Measurements from ENCODE around the gene MIPEP. TPM values are rescaled to one million over a fixed set of nuclear protein-coding genes. Genes with fewer than 3 reads are reported as not detected.

MIPEP gene
- total and polyA plus RNA-seq, 10 of the 15 experiments (the other 5 are each of a cell fraction or from before 2014, with no cell fraction given) = 15.6 to 56.2 (median 29.8) TPM

DNA sequence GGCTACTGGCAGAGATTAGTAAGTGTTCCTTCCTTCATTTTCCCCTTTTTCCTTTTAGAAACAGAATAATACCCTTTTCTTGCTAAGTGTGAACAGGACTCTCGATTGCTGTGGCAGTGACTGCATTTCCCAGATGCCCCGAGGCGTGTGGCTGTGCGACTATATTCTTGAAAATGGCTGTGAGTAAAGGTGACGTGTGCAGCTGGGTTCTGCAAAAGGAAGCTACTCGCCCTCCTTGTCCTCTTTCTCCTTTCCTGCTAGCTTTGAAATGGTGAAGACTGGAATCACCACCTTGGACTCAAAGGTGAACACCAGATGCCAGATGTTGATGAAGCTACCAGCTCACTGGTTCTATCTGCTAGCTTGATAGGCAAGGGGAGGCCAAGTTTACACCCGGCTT lies 121.4 kb downstream of the MIPEP start (continued):
- TF ChIP-seq, protein P1, sequence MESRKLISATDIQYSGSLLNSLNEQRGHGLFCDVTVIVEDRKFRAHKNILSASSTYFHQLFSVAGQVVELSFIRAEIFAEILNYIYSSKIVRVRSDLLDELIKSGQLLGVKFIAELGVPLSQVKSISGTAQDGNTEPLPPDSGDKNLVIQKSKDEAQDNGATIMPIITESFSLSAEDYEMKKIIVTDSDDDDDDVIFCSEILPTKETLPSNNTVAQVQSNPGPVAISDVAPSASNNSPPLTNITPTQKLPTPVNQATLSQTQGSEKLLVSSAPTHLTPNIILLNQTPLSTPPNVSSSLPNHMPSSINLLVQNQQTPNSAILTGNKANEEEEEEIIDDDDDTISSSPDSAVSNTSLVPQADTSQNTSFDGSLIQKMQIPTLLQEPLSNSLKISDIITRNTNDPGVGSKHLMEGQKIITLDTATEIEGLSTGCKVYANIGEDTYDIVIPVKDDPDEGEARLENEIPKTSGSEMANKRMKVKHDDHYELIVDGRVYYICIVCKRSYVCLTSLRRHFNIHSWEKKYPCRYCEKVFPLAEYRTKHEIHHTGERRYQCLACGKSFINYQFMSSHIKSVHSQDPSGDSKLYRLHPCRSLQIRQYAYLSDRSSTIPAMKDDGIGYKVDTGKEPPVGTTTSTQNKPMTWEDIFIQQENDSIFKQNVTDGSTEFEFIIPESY (IDR thresholded peaks at IDR 0.05) = no peak
- TF ChIP-seq HCFC1 (IDR thresholded peaks at IDR 0.05; ENCODE audit: low read length) = no peak

DNA sequence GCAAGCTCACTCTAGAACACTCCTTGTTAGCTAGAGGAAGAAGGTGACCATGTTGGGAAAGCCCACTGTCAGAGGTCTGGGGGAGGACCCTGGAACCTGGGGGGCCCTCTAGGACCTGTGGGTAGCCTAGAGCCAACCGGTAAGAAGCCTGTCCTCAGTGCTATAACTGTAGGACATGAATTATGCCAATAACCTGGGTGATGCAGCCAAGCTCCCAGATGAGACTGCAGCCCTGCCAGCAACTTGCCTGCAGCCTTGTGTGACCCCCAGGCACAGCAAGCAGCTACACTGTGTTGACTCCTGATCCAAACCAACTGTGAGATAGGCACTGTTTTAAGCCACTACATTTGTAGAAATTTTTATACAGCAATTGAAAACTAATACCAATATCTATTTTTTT lies 122.3 kb downstream of the MIPEP start:
- H3K4me3 ChIP-seq = no peak overlapping the region
- ATAC-seq = no peak
- intact Hi-C loops (cut with micrococcal nuclease; ENCODE audit: unreplicated experiment) = no loop called here
- no peak overlapping the region for H3K9ac ChIP-seq (ENCODE audit: control insufficient read depth, insufficient read depth, low read length)
- H3K27me3 ChIP-seq (replicated peaks in 1 of 2; ENCODE audit: control insufficient read depth in 2 of 2, insufficient read depth in 2 of 2, low read length in 1 of 2) = no peaks in the 10 kb centered on the region
- SMC1A ChIA-PET (ENCODE audit: uncharacterized antibody, unreplicated experiment) = interaction anchor here (0.6 to 2.4 kb wide), 11 partner anchors 11 to 310 kb away, joined by 3 to 11 read pairs (median 4); no protein-coding TSS in a partner anchor
- WGBS (ENCODE audit: insufficient coverage, insufficient replicate concordance, low lambda C conversion rate, missing lambda C conversion rate) = 94% methylated on average over 1 of the region's 1 CpG
- H3K36me3 ChIP-seq (ENCODE audit: control insufficient read depth in 2 of 2, insufficient read depth in 2 of 2, low read length in 1 of 2) = no peaks in the 10 kb centered on the region
- no peak overlapping the region for H3K4me2 ChIP-seq (ENCODE audit: control insufficient read depth, insufficient read depth)
- BruUV-seq (replicated peaks) = no TSS peak
- no peak for DNase-seq (ENCODE audit: low read depth, low spot score)
- RAD21 ChIA-PET (ENCODE audit: unreplicated experiment) = interaction anchor here (0.6 to 2.0 kb wide), 4 partner anchors 11 to 86 kb away, joined by 3 to 5 read pairs (median 4); no protein-coding TSS in a partner anchor
- H3K27ac ChIP-seq (ENCODE audit: control insufficient read depth, insufficient read depth) = no peak overlapping the region; the same call in 1 of the 2 replicates
- no peaks in the 10 kb centered on the region for H3K9me3 ChIP-seq (replicated peaks; ENCODE audit: control insufficient read depth, insufficient read depth, low read length)
- H2AFZ ChIP-seq (ENCODE audit: control insufficient read depth, low read depth, low read length) = no peak overlapping the region
- no peak for FAIRE-seq
- H4K20me1 ChIP-seq (ENCODE audit: control insufficient read depth, insufficient read depth) = no peaks in the 10 kb centered on the region
- in situ Hi-C loops (cut with MboI) = no loop called here
- POLR2A ChIA-PET = no interaction called here
- CTCF ChIA-PET = interaction anchor here (0.9 to 1.5 kb wide), 6 partner anchors 9 to 33 kb away, joined by 3 to 5 read pairs (median 3); no protein-coding TSS in a partner anchor
- H3K79me2 ChIP-seq (ENCODE audit: control insufficient read depth, insufficient read depth, low read length) = no peaks in the 10 kb centered on the region
- H3K4me1 ChIP-seq (ENCODE audit: control insufficient read depth, insufficient read depth, low read length) = peaks cover 37% of the 10 kb centered on the region
- TF ChIP-seq IKZF2 (IDR thresholded peaks at IDR 0.05) (no peak), HDAC2 (IDR thresholded peaks at IDR 0.05) (no peak), HDAC6 (IDR thresholded peaks at IDR 0.05; ENCODE audit: unreplicated experiment) (no peak), SP1 (IDR thresholded peaks at IDR 0.05; ENCODE audit: low read depth, low read length) (no peak), MXI1 (IDR thresholded peaks at IDR 0.05; ENCODE audit: low read depth, low read length) (no peak), POLR2AphosphoS2 (IDR thresholded peaks at IDR 0.05; ENCODE audit: low read depth, low read length) (no peak), GATAD2B (conservative IDR thresholded peaks at IDR 0.05; ENCODE audit: low read depth) (no peak), BRCA1 (IDR thresholded peaks at IDR 0.05; ENCODE audit: low read depth, low read length) (no peak), CBFB (IDR thresholded peaks at IDR 0.05; ENCODE audit: low read depth) (no peak), DPF2 (IDR thresholded peaks at IDR 0.05) (no peak), TAF1 (IDR thresholded peaks at IDR 0.05; ENCODE audit: borderline replicate concordance, low read depth, low read length) (no peak), MYC (IDR thresholded peaks at IDR 0.05; ENCODE audit: insufficient read depth, insufficient read length, insufficient replicate concordance, low read length, severe bottlenecking) (no peak)
- TF ChIP-seq, protein P2, sequence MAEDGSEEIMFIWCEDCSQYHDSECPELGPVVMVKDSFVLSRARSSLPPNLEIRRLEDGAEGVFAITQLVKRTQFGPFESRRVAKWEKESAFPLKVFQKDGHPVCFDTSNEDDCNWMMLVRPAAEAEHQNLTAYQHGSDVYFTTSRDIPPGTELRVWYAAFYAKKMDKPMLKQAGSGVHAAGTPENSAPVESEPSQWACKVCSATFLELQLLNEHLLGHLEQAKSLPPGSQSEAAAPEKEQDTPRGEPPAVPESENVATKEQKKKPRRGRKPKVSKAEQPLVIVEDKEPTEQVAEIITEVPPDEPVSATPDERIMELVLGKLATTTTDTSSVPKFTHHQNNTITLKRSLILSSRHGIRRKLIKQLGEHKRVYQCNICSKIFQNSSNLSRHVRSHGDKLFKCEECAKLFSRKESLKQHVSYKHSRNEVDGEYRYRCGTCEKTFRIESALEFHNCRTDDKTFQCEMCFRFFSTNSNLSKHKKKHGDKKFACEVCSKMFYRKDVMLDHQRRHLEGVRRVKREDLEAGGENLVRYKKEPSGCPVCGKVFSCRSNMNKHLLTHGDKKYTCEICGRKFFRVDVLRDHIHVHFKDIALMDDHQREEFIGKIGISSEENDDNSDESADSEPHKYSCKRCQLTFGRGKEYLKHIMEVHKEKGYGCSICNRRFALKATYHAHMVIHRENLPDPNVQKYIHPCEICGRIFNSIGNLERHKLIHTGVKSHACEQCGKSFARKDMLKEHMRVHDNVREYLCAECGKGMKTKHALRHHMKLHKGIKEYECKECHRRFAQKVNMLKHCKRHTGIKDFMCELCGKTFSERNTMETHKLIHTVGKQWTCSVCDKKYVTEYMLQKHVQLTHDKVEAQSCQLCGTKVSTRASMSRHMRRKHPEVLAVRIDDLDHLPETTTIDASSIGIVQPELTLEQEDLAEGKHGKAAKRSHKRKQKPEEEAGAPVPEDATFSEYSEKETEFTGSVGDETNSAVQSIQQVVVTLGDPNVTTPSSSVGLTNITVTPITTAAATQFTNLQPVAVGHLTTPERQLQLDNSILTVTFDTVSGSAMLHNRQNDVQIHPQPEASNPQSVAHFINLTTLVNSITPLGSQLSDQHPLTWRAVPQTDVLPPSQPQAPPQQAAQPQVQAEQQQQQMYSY (CRISPR knock-in tag; IDR thresholded peaks at IDR 0.05) = no peak
- TF ChIP-seq, protein P3, sequence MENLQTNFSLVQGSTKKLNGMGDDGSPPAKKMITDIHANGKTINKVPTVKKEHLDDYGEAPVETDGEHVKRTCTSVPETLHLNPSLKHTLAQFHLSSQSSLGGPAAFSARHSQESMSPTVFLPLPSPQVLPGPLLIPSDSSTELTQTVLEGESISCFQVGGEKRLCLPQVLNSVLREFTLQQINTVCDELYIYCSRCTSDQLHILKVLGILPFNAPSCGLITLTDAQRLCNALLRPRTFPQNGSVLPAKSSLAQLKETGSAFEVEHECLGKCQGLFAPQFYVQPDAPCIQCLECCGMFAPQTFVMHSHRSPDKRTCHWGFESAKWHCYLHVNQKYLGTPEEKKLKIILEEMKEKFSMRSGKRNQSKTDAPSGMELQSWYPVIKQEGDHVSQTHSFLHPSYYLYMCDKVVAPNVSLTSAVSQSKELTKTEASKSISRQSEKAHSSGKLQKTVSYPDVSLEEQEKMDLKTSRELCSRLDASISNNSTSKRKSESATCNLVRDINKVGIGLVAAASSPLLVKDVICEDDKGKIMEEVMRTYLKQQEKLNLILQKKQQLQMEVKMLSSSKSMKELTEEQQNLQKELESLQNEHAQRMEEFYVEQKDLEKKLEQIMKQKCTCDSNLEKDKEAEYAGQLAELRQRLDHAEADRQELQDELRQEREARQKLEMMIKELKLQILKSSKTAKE (IDR thresholded peaks at IDR 0.05; ENCODE audit: low read depth, poor library complexity, severe bottlenecking) = no peak

Data from GM12878 (cell line).